Mammary epithelial cell (primary cell): ENCODE data around the gene UBE2I.

Source experiments
- CTCF ChIP-seq, 2 donors: IDR thresholded peaks in 1 of 2; conservative IDR thresholded peaks in 1 of 2; 2 replicates each; pipeline ENCODE4 v1.5.1; 2011 to 2012; ENCODE audit warnings: inconsistent platforms in 2 of 2, low read length in 2 of 2, mild to moderate bottlenecking in 2 of 2, control low read depth in 1 of 2, low read depth in 1 of 2; ENCODE audit not compliant: insufficient read depth in 1 of 2; ENCODE audit errors: extremely low read depth in 1 of 2
- EZH2 ChIP-seq: IDR thresholded peaks from 2 replicates; pipeline ENCODE4 v1.6.1; 2012; ENCODE audit warnings: low read length, inconsistent platforms, borderline replicate concordance

GRCh38 chr16:1341495-1342420, 32.3 kb downstream of the UBE2I start:
- no peak for TF ChIP-seq CTCF (conservative IDR thresholded peaks at IDR 0.05 in 1 of 2, IDR thresholded peaks at IDR 0.05 in 1 of 2; ENCODE audit: extremely low read depth in 1 of 2, insufficient read depth in 1 of 2, low read depth in 1 of 2, low read length in 2 of 2)
- TF ChIP-seq EZH2: no peak
